Activated CD4-positive, alpha-beta T cell treated with anti-CD3 and anti-CD28 coated beads for 24 hours (primary cell): ENCODE data around the gene PAPOLA.
"Not testable (repeated sequence)": the region's sequence is repeated elsewhere in the genome, so short reads cannot be mapped to it uniquely, and the experiment has no call there.

ENCODE experiments used
- DNase-seq, 2 donors: peaks; one replicate each; pipeline ENCODE4 v3.0.0-alpha.2; 2020; ENCODE audit warnings: low read depth in 2 of 2

Gene PAPOLA

GRCh38 chr14:96502621-96503305 is 581 bp downstream of the PAPOLA start:
- peak in 1 of 2 donors; percentile 34 for DNase-seq

GRCh38 chr14:96503306-96503679 is 1.1 kb downstream of the PAPOLA start:
- no peak for DNase-seq

- not testable (repeated sequence) for DNase-seq
Observed at GRCh38 chr14:96504353-96504752, 2.2 kb downstream of the PAPOLA start.

- DNase-seq: no peak
Observed at GRCh38 chr14:96507723-96508122, 5.5 kb downstream of the PAPOLA start.

- no peak for DNase-seq
Observed at GRCh38 chr14:96508900-96509299, 6.7 kb downstream of the PAPOLA start.

GRCh38 chr14:96509457-96510090 is 7.4 kb downstream of the PAPOLA start:
- DNase-seq: no peak

GRCh38 chr14:96511146-96511545 is 9.0 kb downstream of the PAPOLA start:
- DNase-seq: no peak

- no peak for DNase-seq
Observed at GRCh38 chr14:96511667-96512066, 9.5 kb downstream of the PAPOLA start.

GRCh38 chr14:96512122-96512521 is 9.9 kb downstream of the PAPOLA start:
- no peak for DNase-seq

- DNase-seq: no peak
Observed at GRCh38 chr14:96512602-96513397, 10.6 kb downstream of the PAPOLA start.

GRCh38 chr14:96514694-96515093 is 12.5 kb downstream of the PAPOLA start:
- DNase-seq: no peak

GRCh38 chr14:96515731-96516130 is 13.5 kb downstream of the PAPOLA start:
- no peak for DNase-seq

- no peak for DNase-seq
Observed at GRCh38 chr14:96516351-96516750, 14.2 kb downstream of the PAPOLA start.

GRCh38 chr14:96519970-96520369 is 17.8 kb downstream of the PAPOLA start:
- DNase-seq: no peak

GRCh38 chr14:96525452-96525851 is 23.3 kb downstream of the PAPOLA start:
- no peak for DNase-seq

- DNase-seq: no peak
Observed at GRCh38 chr14:96532632-96533031, 30.4 kb downstream of the PAPOLA start.

- no peak for DNase-seq
Observed at GRCh38 chr14:96536807-96537206, 34.6 kb downstream of the PAPOLA start.

- DNase-seq: no peak
Observed at GRCh38 chr14:96538097-96538989, 36.2 kb downstream of the PAPOLA start.

GRCh38 chr14:96538990-96539317 is 36.8 kb downstream of the PAPOLA start:
- DNase-seq: no peak

GRCh38 chr14:96554315-96554910 is 52.2 kb downstream of the PAPOLA start:
- no peak for DNase-seq

GRCh38 chr14:96559571-96559970 is 57.4 kb downstream of the PAPOLA start:
- no peak for DNase-seq

- no peak for DNase-seq
Observed at GRCh38 chr14:96564389-96564788, 62.2 kb downstream of the PAPOLA start.
